GM12878 (cell line): ENCODE measurements around the gene ARHGEF10L. TPM values are rescaled to one million over a fixed set of nuclear protein-coding genes. Genes with fewer than 3 reads are reported as not detected.

ENCODE experiments used
- KAT2A ChIP-seq: conservative IDR thresholded peaks from 2 replicates; pipeline ENCODE4 v1.6.1; 2011; ENCODE audit warnings: low read depth, low read length; ENCODE audit not compliant: control insufficient read depth
- MEF2B ChIP-seq: fragments of 450-650 bp; IDR thresholded peaks from 2 replicates; pipeline ENCODE4 v1.6.1; 2018; ENCODE audit warnings: mild to moderate bottlenecking, moderate library complexity; ENCODE audit not compliant: partially characterized antibody, poor library complexity, severe bottlenecking
- POLR2AphosphoS2 ChIP-seq: IDR thresholded peaks from 2 replicates; pipeline ENCODE4 v1.6.1; 2011; ENCODE audit warnings: low read depth, mild to moderate bottlenecking, low read length, improper control_type of control experiment, moderate library complexity
- SMARCA5 ChIP-seq: fragments of 450-650 bp; IDR thresholded peaks from 2 replicates; pipeline ENCODE4 v1.6.1; 2017; ENCODE audit warnings: mild to moderate bottlenecking
- ZNF217 ChIP-seq: fragments of 450-650 bp; IDR thresholded peaks from 2 replicates; pipeline ENCODE4 v1.6.1; 2017; ENCODE audit warnings: antibody characterized with exemption, mild to moderate bottlenecking
- polyA plus RNA-seq, 11 experiments: library from polyadenylated mRNA; depleted of rRNA in 4 of 11; unstranded in 6 of 11; stranded (reverse) in 5 of 11; fragments of >200 nt; fragmentation: Nextera tagmentation in 4 of 11; fragmentation: Illumina TruSeq in 1 of 11; extraction: Ambion mirVana in 4 of 11; extraction: Trizol in 1 of 11; gene quantifications; 1 replicate in 1 of 11; 2 replicates in 10 of 11; pipeline versions ENCODE4 v1.2.1 to v1.2.3, GENCODE V29; 2011 to 2016; ENCODE audit warnings: inconsistent platforms in 2 of 11, missing spikeins in 2 of 11, low read depth in 1 of 11
- total RNA-seq, 4 experiments: library from RNA; depleted of rRNA in 3 of 4; stranded (reverse); fragments of >200 nt in 3 of 4; fragmentation: Illumina TruSeq in 1 of 4; extraction: Trizol in 1 of 4; gene quantifications; 2 replicates each; pipeline versions ENCODE4 v1.2.1 to v1.2.3, GENCODE V29; 2013 to 2021
- TF ChIP-seq, protein P1 (sequence below), 3 experiments: IDR thresholded peaks in 2 of 3; conservative IDR thresholded peaks in 1 of 3; 2 replicates each; pipeline ENCODE4 v1.5.1; 2011; ENCODE audit warnings: low read depth in 3 of 3, low read length in 3 of 3, mild to moderate bottlenecking in 3 of 3, control low read depth in 2 of 3, moderate library complexity in 2 of 3, inconsistent platforms in 1 of 3, mixed read lengths in 1 of 3; ENCODE audit not compliant: control insufficient read depth in 2 of 3, insufficient read depth in 1 of 3; ENCODE audit errors: extremely low read depth in 1 of 3
- TF ChIP-seq, protein P2 (sequence below): IDR thresholded peaks from 2 replicates; pipeline ENCODE4 v1.6.1; 2012; ENCODE audit warnings: low read depth, low read length, improper control_type of control experiment
- TF ChIP-seq, protein P3 (sequence below): fragments of 450-650 bp; formaldehyde crosslinking; IDR thresholded peaks from 2 replicates; pipeline ENCODE4 v1.5.0; 2022; ENCODE audit warnings: mild to moderate bottlenecking, missing genetic modification characterization
- TF ChIP-seq, protein P4 (sequence below): fragments of 450-650 bp; IDR thresholded peaks from 2 replicates; pipeline ENCODE4 v1.6.1; 2016; ENCODE audit warnings: mild to moderate bottlenecking

The ARHGEF10L gene
- total and polyA plus RNA-seq, 10 of the 15 experiments (the other 5 are each of a cell fraction or from before 2014, with no cell fraction given): 0.05 to 0.94 (median 0.28) TPM; not detected in 2

DNA sequence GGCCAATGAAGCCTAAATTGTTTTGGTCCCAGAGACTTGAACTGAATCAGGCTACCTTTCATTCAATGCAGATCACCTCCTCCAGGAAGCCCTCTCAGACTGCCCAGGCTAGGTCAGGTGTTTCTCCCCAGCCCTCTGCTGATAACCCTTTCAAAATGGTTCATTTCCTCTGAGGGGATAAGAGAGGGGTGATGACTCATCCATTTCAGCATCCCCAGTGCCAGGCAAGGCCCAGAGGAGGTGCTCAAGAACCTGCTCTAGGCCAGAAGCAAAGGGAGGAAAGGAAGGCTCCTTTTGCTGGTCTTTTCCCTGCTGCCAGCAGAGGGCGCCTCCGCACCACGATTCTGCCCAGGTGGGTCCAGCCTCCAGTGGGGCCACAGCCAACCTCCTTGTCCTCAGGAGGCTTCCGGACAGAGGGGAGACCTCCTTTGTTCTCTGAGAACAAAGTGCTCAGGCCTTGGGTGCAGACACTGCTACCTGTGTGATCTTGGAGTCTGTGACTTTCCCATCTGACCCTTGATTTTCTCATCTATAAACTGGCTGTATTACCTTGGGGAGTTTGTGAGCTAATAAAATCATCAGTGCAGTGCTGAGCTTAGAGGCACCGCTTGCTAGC lies 45.3 kb upstream of the ARHGEF10L start (continued):
- TF ChIP-seq, protein P1, sequence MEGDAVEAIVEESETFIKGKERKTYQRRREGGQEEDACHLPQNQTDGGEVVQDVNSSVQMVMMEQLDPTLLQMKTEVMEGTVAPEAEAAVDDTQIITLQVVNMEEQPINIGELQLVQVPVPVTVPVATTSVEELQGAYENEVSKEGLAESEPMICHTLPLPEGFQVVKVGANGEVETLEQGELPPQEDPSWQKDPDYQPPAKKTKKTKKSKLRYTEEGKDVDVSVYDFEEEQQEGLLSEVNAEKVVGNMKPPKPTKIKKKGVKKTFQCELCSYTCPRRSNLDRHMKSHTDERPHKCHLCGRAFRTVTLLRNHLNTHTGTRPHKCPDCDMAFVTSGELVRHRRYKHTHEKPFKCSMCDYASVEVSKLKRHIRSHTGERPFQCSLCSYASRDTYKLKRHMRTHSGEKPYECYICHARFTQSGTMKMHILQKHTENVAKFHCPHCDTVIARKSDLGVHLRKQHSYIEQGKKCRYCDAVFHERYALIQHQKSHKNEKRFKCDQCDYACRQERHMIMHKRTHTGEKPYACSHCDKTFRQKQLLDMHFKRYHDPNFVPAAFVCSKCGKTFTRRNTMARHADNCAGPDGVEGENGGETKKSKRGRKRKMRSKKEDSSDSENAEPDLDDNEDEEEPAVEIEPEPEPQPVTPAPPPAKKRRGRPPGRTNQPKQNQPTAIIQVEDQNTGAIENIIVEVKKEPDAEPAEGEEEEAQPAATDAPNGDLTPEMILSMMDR (IDR thresholded peaks at IDR 0.05 in 2 of 3, conservative IDR thresholded peaks at IDR 0.05 in 1 of 3; ENCODE audit: control insufficient read depth in 2 of 3, extremely low read depth in 1 of 3, insufficient read depth in 1 of 3, low read depth in 3 of 3, low read length in 3 of 3): peak; percentile 84 to 91 (median 87)
- TF ChIP-seq SMARCA5 (peak; percentile 86; the same call in 1 of the 2 replicates), ZNF217 (no peak), MEF2B (no peak), POLR2AphosphoS2 (no peak), KAT2A (no peak)
- TF ChIP-seq, protein P2, sequence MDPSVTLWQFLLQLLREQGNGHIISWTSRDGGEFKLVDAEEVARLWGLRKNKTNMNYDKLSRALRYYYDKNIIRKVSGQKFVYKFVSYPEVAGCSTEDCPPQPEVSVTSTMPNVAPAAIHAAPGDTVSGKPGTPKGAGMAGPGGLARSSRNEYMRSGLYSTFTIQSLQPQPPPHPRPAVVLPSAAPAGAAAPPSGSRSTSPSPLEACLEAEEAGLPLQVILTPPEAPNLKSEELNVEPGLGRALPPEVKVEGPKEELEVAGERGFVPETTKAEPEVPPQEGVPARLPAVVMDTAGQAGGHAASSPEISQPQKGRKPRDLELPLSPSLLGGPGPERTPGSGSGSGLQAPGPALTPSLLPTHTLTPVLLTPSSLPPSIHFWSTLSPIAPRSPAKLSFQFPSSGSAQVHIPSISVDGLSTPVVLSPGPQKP: no peak
- TF ChIP-seq, protein P3, sequence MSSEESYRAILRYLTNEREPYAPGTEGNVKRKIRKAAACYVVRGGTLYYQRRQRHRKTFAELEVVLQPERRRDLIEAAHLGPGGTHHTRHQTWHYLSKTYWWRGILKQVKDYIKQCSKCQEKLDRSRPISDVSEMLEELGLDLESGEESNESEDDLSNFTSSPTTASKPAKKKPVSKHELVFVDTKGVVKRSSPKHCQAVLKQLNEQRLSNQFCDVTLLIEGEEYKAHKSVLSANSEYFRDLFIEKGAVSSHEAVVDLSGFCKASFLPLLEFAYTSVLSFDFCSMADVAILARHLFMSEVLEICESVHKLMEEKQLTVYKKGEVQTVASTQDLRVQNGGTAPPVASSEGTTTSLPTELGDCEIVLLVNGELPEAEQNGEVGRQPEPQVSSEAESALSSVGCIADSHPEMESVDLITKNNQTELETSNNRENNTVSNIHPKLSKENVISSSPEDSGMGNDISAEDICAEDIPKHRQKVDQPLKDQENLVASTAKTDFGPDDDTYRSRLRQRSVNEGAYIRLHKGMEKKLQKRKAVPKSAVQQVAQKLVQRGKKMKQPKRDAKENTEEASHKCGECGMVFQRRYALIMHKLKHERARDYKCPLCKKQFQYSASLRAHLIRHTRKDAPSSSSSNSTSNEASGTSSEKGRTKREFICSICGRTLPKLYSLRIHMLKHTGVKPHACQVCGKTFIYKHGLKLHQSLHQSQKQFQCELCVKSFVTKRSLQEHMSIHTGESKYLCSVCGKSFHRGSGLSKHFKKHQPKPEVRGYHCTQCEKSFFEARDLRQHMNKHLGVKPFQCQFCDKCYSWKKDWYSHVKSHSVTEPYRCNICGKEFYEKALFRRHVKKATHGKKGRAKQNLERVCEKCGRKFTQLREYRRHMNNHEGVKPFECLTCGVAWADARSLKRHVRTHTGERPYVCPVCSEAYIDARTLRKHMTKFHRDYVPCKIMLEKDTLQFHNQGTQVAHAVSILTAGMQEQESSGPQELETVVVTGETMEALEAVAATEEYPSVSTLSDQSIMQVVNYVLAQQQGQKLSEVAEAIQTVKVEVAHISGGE (CRISPR knock-in tag): no peak
- TF ChIP-seq, protein P4, sequence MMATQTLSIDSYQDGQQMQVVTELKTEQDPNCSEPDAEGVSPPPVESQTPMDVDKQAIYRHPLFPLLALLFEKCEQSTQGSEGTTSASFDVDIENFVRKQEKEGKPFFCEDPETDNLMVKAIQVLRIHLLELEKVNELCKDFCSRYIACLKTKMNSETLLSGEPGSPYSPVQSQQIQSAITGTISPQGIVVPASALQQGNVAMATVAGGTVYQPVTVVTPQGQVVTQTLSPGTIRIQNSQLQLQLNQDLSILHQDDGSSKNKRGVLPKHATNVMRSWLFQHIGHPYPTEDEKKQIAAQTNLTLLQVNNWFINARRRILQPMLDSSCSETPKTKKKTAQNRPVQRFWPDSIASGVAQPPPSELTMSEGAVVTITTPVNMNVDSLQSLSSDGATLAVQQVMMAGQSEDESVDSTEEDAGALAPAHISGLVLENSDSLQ: no peak
